Uterus (tissue), 4 donors: ENCODE results near the gene KCNMB2. TPM values are rescaled to one million over a fixed set of nuclear protein-coding genes. Genes with fewer than 3 reads are reported as not detected.

Experiments used
- DNase-seq, 2 donors: peaks; one replicate each; pipeline ENCODE4 v3.0.0-alpha.2; 2019 to 2020
- H3K27ac ChIP-seq, 2 donors: fragments of 200-600 bp; sonication (generic); 1 replicate in 1 of 2; 2 replicates in 1 of 2; pipeline ENCODE4 v1.5.1; 2016 to 2018
- H3K27me3 ChIP-seq, 2 donors: fragments of 200-600 bp; sonication (generic); one replicate each; pipeline ENCODE4 v1.5.1; 2018 to 2019; ENCODE audit warnings: control low read depth in 1 of 2
- H3K36me3 ChIP-seq, 2 donors: fragments of 200-600 bp; sonication (generic); one replicate each; pipeline ENCODE4 v1.5.1; 2019; ENCODE audit warnings: control low read depth in 1 of 2
- H3K4me1 ChIP-seq, 2 donors: fragments of 200-600 bp; sonication (generic); one replicate each; pipeline ENCODE4 v1.5.1; 2018 to 2019; ENCODE audit warnings: control low read depth in 1 of 2
- H3K4me3 ChIP-seq, 2 donors: fragments of 200-600 bp; sonication (generic); 1 replicate in 1 of 2; 2 replicates in 1 of 2; pipeline ENCODE4 v1.5.1; 2018 to 2019; ENCODE audit warnings: mild to moderate bottlenecking in 1 of 2
- H3K9me3 ChIP-seq, 2 donors: fragments of 200-600 bp; sonication (generic); one replicate each; pipeline ENCODE4 v1.5.1; 2019; ENCODE audit warnings: control low read depth in 1 of 2
- CTCF ChIP-seq, 4 experiments: fragments of 200-600 bp in 2 of 4; fragments of 450-650 bp in 2 of 4; sonication (generic) in 2 of 4; IDR thresholded peaks; one replicate each; pipeline ENCODE4 v1.5.1; 2016 to 2019; ENCODE audit warnings: antibody characterized with exemption in 4 of 4, mild to moderate bottlenecking in 2 of 4, moderate library complexity in 1 of 4
- POLR2A ChIP-seq, 2 donors: fragments of 450-650 bp; IDR thresholded peaks; one replicate each; pipeline ENCODE4 v1.6.1; 2016; ENCODE audit warnings: antibody characterized with exemption in 2 of 2, mild to moderate bottlenecking in 1 of 2, moderate library complexity in 1 of 2
- intact Hi-C: fragments of 100-400 bp; cut with DNase I; formaldehyde crosslinking; loops from one replicate; pipeline ENCODE4 v1.15.1; 2023; ENCODE audit warnings: low total_unique reads
- total RNA-seq, 4 donors: library from RNA; depleted of rRNA in 3 of 4; stranded (reverse); fragments of >200 nt in 3 of 4; gene quantifications; one replicate each; pipeline versions ENCODE4 v1.1.0 to v1.2.4, GENCODE V29; 2014 to 2023
- donor health status: DM: yes; HTN: yes; CAD: no.

Gene KCNMB2
- total RNA-seq, 4 donors from 2014 or later = 0.29 to 12.7 (median 1.4) TPM

GRCh38 chr3:178585454-178585853, 49.2 kb downstream of the KCNMB2 start:
- no peaks in the 10 kb centered on the region for H3K4me1 ChIP-seq
- peak overlapping the region; percentile 48 to 54 for H3K27ac ChIP-seq
- H3K9me3 ChIP-seq = no peaks in the 10 kb centered on the region

DNA sequence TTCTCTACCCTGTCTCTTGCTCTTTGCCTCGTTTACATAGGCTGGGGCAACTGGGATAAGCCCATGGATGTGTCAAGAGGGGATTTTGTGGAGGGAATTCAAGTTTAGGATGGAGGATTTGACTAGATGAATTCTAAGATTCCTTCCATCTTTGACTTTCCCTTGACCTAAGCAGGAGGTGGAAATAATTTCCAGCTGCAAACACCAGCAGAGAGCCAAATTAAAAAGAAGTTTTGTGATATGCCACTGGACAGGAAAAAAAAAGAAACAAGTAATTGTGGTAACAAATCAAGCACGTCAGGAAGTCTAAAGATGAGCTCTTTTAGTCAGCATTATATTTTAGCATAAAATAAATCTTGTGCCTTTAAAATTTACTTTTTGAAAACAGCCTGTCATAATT, 49.8 kb downstream of the KCNMB2 start:
- Histone ChIP-seq H3K4me1 (no peaks in the 10 kb centered on the region), H3K4me3 (no peak overlapping the region), H3K36me3 (no peaks in the 10 kb centered on the region), H3K27me3 (no peaks in the 10 kb centered on the region), H3K27ac (peak overlapping the region; percentile 48 to 54), H3K9me3 (no peaks in the 10 kb centered on the region)
- DNase-seq = no peak
- intact Hi-C loops = no loop called here
- no peak for TF ChIP-seq CTCF (IDR thresholded peaks at IDR 0.05)

More at GRCh38 chr3:178585454-178585853, 49.2 kb downstream of the KCNMB2 start:
- no peak for TF ChIP-seq CTCF (IDR thresholded peaks at IDR 0.05)
- TF ChIP-seq POLR2A (IDR thresholded peaks at IDR 0.05) = no peak
- no peaks in the 10 kb centered on the region for H3K36me3 ChIP-seq
- intact Hi-C loops = no loop called here
- H3K27me3 ChIP-seq = no peaks in the 10 kb centered on the region
- no peak overlapping the region for H3K4me3 ChIP-seq
- no peak for DNase-seq

DNA sequence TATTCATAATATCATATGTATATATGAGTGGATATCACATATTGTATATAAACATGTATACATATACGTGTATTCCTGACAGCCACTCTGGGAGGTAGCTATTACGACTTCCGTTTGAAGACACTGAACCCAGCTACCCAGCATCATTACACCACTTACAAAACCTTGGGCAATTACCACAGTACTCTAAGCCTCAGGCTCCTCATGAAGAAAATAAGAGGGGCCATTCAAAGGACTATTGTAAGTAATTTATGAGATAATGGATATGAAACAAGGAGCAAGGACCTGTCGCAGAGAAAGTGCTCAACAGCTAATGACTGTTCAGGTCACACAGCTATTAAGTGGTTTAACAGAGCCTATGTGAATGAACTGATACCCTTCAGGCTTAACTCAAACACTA, 52.4 kb downstream of the KCNMB2 start:
- Histone ChIP-seq H3K27me3 (no peaks in the 10 kb centered on the region), H3K4me3 (no peak overlapping the region), H3K36me3 (no peaks in the 10 kb centered on the region), H3K4me1 (no peaks in the 10 kb centered on the region), H3K27ac (no peak overlapping the region), H3K9me3 (no peaks in the 10 kb centered on the region)
- no peak for DNase-seq
- intact Hi-C loops = no loop called here
- TF ChIP-seq POLR2A (IDR thresholded peaks at IDR 0.05) (no peak), CTCF (IDR thresholded peaks at IDR 0.05) (no peak)

DNA sequence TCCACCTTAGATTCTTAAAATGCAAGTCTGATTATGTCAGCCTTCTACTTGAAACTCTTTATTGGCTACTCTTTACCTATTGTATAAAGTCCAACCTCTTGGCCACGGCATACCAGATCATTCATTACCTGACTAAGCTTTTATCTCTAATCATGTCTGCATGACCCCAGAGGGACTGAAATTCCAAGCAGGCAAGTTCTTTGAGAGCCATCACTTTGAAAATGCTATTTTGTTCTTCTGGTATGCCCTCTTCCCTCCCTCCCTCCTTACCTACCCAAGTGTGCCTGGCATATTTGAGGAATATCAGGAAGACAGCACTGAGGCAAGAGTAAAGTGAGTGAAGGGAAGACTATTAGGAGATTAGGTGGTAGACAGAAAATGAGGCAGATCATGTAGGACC, 57.5 kb downstream of the KCNMB2 start:
- DNase-seq = no peak
- H3K27me3 ChIP-seq = no peaks in the 10 kb centered on the region
- H3K9me3 ChIP-seq = no peaks in the 10 kb centered on the region
- intact Hi-C loops = no loop called here
- H3K36me3 ChIP-seq = no peaks in the 10 kb centered on the region
- TF ChIP-seq POLR2A (IDR thresholded peaks at IDR 0.05) (no peak), CTCF (IDR thresholded peaks at IDR 0.05) (no peak)
- no peak overlapping the region for H3K27ac ChIP-seq
- no peak overlapping the region for H3K4me3 ChIP-seq
- H3K4me1 ChIP-seq = no peaks in the 10 kb centered on the region

DNA sequence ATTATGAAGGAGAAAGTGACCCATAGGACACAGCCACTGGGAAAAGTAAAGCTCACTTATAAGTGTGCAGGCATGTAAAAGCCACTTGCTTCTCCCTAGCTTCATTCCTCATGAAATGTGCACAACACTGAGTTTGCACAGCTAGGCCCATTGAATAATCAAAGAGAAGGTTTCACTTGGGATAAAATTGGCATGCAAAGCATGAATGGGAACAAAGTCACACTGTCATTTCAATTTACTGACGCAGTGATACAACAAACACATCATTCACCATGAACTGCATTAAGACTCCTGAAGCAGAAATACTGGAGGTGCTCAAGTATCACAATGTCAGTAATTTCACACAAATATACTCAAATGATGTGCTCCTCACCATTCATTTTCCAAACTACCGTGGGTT, 61.1 kb downstream of the KCNMB2 start:
- Histone ChIP-seq H3K4me3 (no peak overlapping the region), H3K36me3 (no peaks in the 10 kb centered on the region), H3K27ac (no peak overlapping the region), H3K27me3 (no peaks in the 10 kb centered on the region), H3K4me1 (no peaks in the 10 kb centered on the region), H3K9me3 (no peaks in the 10 kb centered on the region)
- DNase-seq = no peak
- intact Hi-C loops = no loop called here
- TF ChIP-seq CTCF (IDR thresholded peaks at IDR 0.05) = no peak
- TF ChIP-seq POLR2A (IDR thresholded peaks at IDR 0.05) = no peak
